NCI-H1694 treated with DMSO at 0.1 percent for 48 hours (cell line): ENCODE measurements around the gene LCE3C.
"Not testable (repeated sequence)": the region's sequence is repeated elsewhere in the genome, so short reads cannot be mapped to it uniquely, and the experiment has no call there.

ENCODE experiments used
- DNase-seq: peaks from one replicate; lab custom pipeline; 2025; lab: John Stamatoyannopoulos, UW

LCE3C gene

GRCh38 chr1:152599934-152600333 lies at the start of gene LCE3C:
LCE3C (plus strand) TSS chr1:152600234; CDS start chr1:152600732, 498 bp downstream.
- DNase-seq = no peak

GRCh38 chr1:152565115-152565514 lies 34.9 kb upstream of the LCE3C start:
- DNase-seq = no peak

- DNase-seq = no peak
Measured at GRCh38 chr1:152565535-152566215, 34.4 kb upstream of the LCE3C start.

- DNase-seq = no peak
Measured at GRCh38 chr1:152566681-152567080, 33.4 kb upstream of the LCE3C start, which contains the start of gene LCE3E. LCE3E (minus strand) TSS chr1:152566780; CDS start chr1:152566208, 572 bp downstream.

GRCh38 chr1:152577168-152577567 lies 22.9 kb upstream of the LCE3C start:
- no peak for DNase-seq

GRCh38 chr1:152579526-152579925 lies 20.5 kb upstream of the LCE3C start:
- not testable (repeated sequence) for DNase-seq

GRCh38 chr1:152580433-152580832 lies 19.6 kb upstream of the LCE3C start, which contains the start of gene LCE3D:
LCE3D (minus strand) TSS chr1:152580516; CDS start chr1:152579936, 580 bp downstream.
- DNase-seq = no peak

GRCh38 chr1:152582647-152583046 lies 17.4 kb upstream of the LCE3C start:
- DNase-seq = no peak

GRCh38 chr1:152585586-152585985 lies 14.4 kb upstream of the LCE3C start:
- no peak for DNase-seq

GRCh38 chr1:152596986-152597385 lies 3.0 kb upstream of the LCE3C start:
- no peak for DNase-seq

- no peak for DNase-seq
Measured at GRCh38 chr1:152613511-152613910, 13.5 kb downstream of the LCE3C start, which contains the start of gene LCE3B. LCE3B (plus strand) TSS chr1:152613811; CDS start chr1:152613811, 0 bp downstream.

GRCh38 chr1:152621993-152622392 lies 22.0 kb downstream of the LCE3C start:
- no peak for DNase-seq

GRCh38 chr1:152622803-152623202 lies 22.8 kb downstream of the LCE3C start, which contains the start of gene LCE3A:
LCE3A (minus strand) TSS chr1:152623103; CDS start chr1:152623103, 0 bp downstream.
- DNase-seq = no peak

- no peak for DNase-seq
Measured at GRCh38 chr1:152623203-152623844, 23.3 kb downstream of the LCE3C start.

- no peak for DNase-seq
Measured at GRCh38 chr1:152626744-152627143, 26.7 kb downstream of the LCE3C start.

- no peak for DNase-seq
Measured at GRCh38 chr1:152630596-152630995, 30.6 kb downstream of the LCE3C start.

GRCh38 chr1:152640351-152640750 lies 40.3 kb downstream of the LCE3C start:
- no peak for DNase-seq

- DNase-seq = no peak
Measured at GRCh38 chr1:152643945-152644344, 43.9 kb downstream of the LCE3C start.

- no peak for DNase-seq
Measured at GRCh38 chr1:152645146-152645545, 45.1 kb downstream of the LCE3C start.

- DNase-seq = no peak
Measured at GRCh38 chr1:152646656-152647055, 46.6 kb downstream of the LCE3C start.
